Measurements from ENCODE around the gene GBP3.

Gene GBP3

DNA sequence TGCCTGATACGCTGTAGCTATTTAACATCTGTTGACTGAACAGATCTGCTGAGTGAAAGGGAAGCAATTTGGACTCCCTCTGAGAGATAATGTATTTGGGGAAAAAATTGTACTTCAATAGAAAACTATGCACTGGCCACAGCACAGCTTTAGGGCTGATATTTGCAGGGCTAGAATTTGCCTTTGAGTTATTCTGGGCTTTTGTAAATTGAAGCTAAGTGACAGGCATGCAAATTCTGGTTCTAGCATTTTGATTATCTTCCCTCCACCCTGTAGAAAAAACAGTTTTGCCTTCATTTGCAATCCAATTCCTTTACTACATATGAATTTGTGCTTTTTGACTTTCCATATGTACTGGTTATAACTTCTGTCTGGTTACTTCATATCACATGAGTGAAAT, 38.1 kb downstream of the GBP3 start:
- TF ChIP-seq, protein P1, sequence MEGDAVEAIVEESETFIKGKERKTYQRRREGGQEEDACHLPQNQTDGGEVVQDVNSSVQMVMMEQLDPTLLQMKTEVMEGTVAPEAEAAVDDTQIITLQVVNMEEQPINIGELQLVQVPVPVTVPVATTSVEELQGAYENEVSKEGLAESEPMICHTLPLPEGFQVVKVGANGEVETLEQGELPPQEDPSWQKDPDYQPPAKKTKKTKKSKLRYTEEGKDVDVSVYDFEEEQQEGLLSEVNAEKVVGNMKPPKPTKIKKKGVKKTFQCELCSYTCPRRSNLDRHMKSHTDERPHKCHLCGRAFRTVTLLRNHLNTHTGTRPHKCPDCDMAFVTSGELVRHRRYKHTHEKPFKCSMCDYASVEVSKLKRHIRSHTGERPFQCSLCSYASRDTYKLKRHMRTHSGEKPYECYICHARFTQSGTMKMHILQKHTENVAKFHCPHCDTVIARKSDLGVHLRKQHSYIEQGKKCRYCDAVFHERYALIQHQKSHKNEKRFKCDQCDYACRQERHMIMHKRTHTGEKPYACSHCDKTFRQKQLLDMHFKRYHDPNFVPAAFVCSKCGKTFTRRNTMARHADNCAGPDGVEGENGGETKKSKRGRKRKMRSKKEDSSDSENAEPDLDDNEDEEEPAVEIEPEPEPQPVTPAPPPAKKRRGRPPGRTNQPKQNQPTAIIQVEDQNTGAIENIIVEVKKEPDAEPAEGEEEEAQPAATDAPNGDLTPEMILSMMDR (IDR thresholded peaks at IDR 0.05) = no peak

DNA sequence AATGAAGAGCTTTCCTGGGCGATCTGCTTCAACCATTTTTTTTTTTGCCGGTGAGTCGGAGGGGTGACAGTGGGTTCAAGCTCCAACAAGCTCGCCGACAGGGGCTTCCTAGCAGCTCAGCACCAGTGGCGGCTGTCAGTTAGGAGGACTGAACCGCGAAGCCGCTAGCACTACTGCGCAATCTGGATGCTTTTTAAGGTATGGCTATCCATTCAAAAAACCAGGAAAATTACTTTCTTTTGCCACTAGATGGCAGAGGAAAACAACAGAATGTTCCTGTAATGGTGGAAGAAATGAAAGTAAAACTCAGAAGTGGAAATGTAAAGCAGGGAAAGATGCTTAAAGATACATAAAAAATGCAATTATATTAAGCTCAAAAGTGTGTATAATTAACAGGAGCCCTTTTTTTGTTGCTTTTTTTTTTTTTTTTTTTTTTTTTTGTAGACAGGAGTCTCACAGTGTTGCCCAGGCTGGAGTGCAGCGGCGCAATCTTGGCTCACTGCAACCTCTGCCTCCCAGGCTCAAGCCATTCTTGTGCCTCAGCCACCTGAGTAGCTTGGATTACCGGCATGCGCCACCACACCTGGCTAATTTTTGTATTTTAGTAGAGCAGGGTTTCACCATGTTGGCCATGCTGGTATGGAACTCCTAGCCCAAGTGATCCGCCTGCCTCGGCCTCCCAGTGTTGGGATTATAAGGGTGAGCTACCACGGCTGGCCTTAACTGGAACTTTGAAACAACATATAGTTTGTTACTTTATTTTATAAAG, 38.7 kb downstream of the GBP3 start:
- TF ChIP-seq, protein P1 (IDR thresholded peaks at IDR 0.05) = peak; percentile 58

DNA sequence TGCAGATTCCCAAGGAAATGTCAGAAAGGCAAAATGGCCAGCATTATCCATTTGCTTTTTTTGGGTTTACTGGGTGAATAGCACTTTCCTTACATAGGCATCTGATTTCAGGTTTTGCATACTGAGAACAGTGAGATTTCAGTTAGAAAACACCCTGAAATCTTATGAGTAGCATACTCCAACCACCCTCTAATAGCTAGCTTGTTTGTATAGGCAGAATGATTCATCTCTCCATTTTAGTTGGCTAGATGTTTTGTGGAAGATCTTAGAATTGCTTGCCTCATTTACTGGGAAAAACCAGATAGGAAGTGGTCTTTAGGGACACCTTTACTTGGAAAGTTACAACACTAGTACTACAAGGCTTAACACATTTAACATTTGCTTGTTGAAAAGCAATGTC, 40.6 kb downstream of the GBP3 start:
- TF ChIP-seq, protein P1 (IDR thresholded peaks at IDR 0.05) = no peak

DNA sequence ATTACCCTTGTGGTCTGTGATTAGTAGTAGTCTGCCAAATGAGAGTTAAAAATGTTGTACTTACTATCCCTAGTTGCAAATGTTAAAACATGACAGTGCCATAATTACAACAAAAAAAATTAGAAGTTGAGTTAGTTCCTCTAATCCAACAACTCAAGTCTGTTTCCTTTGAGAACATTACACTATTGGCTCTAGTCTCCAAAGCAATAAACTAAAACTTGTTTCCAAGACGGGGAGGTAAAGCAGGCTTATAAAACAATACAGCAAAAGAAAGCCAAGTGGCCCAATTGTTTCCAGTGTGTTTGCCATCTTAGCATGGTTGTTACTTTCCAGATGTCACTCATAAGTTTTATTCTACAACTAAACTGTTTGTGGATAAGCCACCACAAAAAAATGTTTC, 41.8 kb downstream of the GBP3 start:
- TF ChIP-seq, protein P1 (IDR thresholded peaks at IDR 0.05) = no peak

DNA sequence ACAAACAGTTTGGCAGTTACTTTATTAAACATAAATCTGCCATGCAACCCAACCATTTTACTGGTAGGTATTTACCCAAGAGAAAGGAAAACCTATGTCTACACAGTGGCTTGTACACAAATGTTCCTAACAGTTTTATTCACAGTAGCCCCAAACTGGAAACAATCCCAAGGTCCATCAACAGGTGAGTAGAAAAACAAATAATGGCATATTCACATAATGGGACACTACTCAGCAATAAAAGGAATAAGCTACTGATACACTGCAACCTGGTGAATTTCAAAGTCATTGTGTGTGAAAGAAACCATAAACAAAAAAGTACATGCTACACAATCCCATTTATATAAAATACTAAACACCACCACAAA, 42.9 kb downstream of the GBP3 start:
- TF ChIP-seq, protein P1 (IDR thresholded peaks at IDR 0.05) = no peak

DNA sequence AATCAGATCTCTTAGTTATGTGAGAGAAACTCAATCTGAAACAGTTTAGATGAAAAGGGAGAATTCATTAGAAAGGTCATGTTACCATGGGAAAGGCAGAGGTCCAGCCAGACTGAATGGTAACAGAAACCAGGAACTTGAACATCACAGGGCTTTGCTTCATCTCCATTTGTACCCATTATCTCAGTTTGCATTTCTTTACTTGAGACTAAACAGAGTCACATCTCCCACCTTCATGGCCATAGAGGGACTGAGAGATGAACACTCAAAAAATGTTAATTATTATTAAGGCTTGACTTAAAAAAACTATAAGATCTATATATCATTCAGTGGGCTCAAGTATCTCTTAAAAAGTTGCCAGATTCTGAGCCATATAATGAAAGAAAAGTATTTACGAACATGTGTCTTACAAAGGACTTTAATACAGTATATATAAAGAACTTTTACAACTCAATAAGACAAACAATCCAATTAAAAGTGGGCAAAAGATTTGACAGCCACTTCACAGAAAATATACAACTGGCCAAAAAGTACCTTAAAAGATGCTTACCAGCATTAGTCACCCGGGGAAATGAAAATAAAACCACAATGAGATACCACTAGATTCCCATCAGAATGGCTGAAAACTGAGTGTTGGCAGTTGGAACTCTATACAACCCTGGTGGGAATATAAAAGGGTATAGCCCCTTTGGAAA, 43.5 kb downstream of the GBP3 start:
- TF ChIP-seq, protein P1 (IDR thresholded peaks at IDR 0.05) = no peak

DNA sequence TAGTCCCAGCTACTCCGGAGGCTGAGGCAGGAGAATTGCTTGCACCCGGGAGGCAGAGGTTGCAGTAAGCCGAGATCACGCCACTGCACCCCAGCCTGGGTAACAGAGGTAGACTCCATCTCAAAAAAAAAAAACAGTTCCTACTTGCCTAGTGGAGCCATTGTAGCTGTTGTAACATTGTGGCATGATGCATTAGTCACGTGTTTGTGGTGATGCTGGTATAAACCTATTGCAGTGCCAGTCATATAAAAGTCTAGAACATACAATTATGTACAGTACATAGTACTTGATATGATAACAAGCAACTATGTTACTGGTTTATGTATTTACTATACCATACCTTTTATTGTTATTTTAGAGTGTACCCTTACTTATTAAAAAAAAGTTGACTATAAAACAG, 46.4 kb downstream of the GBP3 start:
- TF ChIP-seq, protein P1 (IDR thresholded peaks at IDR 0.05) = no peak

Data from LNCAP (cell line).